ENCODE results near the gene ZNF667. TPM values are rescaled to one million over a fixed set of nuclear protein-coding genes. Genes with fewer than 3 reads are reported as not detected.

The ZNF667 gene
- polyA plus RNA-seq, 1 donor (not counting 4 experiments of a cell fraction or from before 2014, with no cell fraction given) = 4.1 TPM

DNA sequence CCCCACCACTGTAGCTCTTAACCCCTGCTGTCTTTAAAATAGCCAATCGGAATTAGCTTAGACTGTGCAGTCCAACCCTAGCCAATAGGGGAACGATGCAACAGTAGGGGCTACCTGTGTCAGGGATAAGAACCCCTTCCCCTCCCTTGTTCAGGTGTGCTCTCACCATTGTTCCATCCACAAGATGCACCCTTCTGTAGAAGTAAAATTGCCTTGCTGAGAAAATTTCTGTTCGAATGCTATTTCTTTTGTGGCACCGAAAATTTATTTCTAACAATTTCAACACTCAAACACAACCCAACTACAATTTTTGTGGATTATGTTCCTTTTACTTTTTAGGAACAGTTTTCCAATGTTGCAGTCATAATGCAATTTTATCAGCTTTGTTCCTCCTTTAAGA lies 76.7 kb downstream of the ZNF667 start:
- peaks cover 11% of the 10 kb centered on the region for H3K79me2 ChIP-seq (ENCODE audit: control insufficient read depth, insufficient read depth, low read length)
- no peak overlapping the region for H3K9ac ChIP-seq (ENCODE audit: control insufficient read depth, extremely low read depth, insufficient read depth, low read length)
- no peaks in the 10 kb centered on the region for H3K27me3 ChIP-seq (ENCODE audit: control insufficient read depth, extremely low read depth, insufficient read depth, low read length)
- H3K4me3 ChIP-seq (ENCODE audit: control insufficient read depth in 2 of 3, extremely low read depth in 1 of 3, insufficient read depth in 2 of 3, low read depth in 1 of 3, low read length in 3 of 3) = no peak overlapping the region
- no peak overlapping the region for H3K4me2 ChIP-seq (ENCODE audit: control insufficient read depth, extremely low read depth, insufficient read depth, low read depth, low read length)
- H4K20me1 ChIP-seq (ENCODE audit: control insufficient read depth, extremely low read depth, insufficient read depth, low read length) = no peaks in the 10 kb centered on the region
- peaks cover 15% of the 10 kb centered on the region for H3K4me1 ChIP-seq (ENCODE audit: control insufficient read depth, extremely low read depth, insufficient read depth, low read length)
- no peak for DNase-seq (ENCODE audit: low read depth, low spot score)
- H3K27ac ChIP-seq (ENCODE audit: control insufficient read depth, insufficient read depth, low read length) = no peak overlapping the region
- TF ChIP-seq EZH2 (IDR thresholded peaks at IDR 0.05; ENCODE audit: low read length) = no peak
- peaks cover 8% of the 10 kb centered on the region for H3K9me3 ChIP-seq (ENCODE audit: control insufficient read depth, low read depth, low read length)
- dilution Hi-C loops (cut with MboI; ENCODE audit: extremely low pct_ligation_motif_present, low sequenced_read_pairs) = no loop called here
- no peaks in the 10 kb centered on the region for H3K9me1 ChIP-seq (ENCODE audit: control insufficient read depth, extremely low read depth, insufficient read depth, low read length)
- H3K36me3 ChIP-seq (ENCODE audit: control insufficient read depth in 2 of 2, extremely low read depth in 1 of 2, insufficient read depth in 2 of 2, low read length in 2 of 2) = peaks cover 0 to 9% of the 10 kb centered on the region in 2 experiments
- no peak overlapping the region for H2AFZ ChIP-seq (ENCODE audit: control insufficient read depth, low read length)
- no peak for FAIRE-seq

- dilution Hi-C loops (cut with MboI; ENCODE audit: extremely low pct_ligation_motif_present, low sequenced_read_pairs) = no loop called here
- Histone ChIP-seq H3K27me3 (ENCODE audit: control insufficient read depth, extremely low read depth, insufficient read depth, low read length) (no peaks in the 10 kb centered on the region), H3K4me3 (ENCODE audit: control insufficient read depth in 2 of 3, extremely low read depth in 1 of 3, insufficient read depth in 2 of 3, low read depth in 1 of 3, low read length in 3 of 3) (no peak overlapping the region), H3K4me2 (ENCODE audit: control insufficient read depth, extremely low read depth, insufficient read depth, low read depth, low read length) (no peak overlapping the region), H3K9me1 (ENCODE audit: control insufficient read depth, extremely low read depth, insufficient read depth, low read length) (no peaks in the 10 kb centered on the region), H3K4me1 (ENCODE audit: control insufficient read depth, extremely low read depth, insufficient read depth, low read length) (peaks cover 5% of the 10 kb centered on the region), H2AFZ (ENCODE audit: control insufficient read depth, low read length) (no peak overlapping the region), H4K20me1 (ENCODE audit: control insufficient read depth, extremely low read depth, insufficient read depth, low read length) (no peaks in the 10 kb centered on the region), H3K9ac (ENCODE audit: control insufficient read depth, extremely low read depth, insufficient read depth, low read length) (no peak overlapping the region), H3K36me3 (ENCODE audit: control insufficient read depth in 2 of 2, extremely low read depth in 1 of 2, insufficient read depth in 2 of 2, low read length in 2 of 2) (peaks cover 0 to 9% of the 10 kb centered on the region in 2 experiments), H3K79me2 (ENCODE audit: control insufficient read depth, insufficient read depth, low read length) (no peaks in the 10 kb centered on the region), H3K9me3 (ENCODE audit: control insufficient read depth, low read depth, low read length) (peaks cover 10% of the 10 kb centered on the region), H3K27ac (ENCODE audit: control insufficient read depth, insufficient read depth, low read length) (no peak overlapping the region)
- FAIRE-seq (no peak), DNase-seq (ENCODE audit: low read depth, low spot score) (no peak)
- TF ChIP-seq, protein P1, sequence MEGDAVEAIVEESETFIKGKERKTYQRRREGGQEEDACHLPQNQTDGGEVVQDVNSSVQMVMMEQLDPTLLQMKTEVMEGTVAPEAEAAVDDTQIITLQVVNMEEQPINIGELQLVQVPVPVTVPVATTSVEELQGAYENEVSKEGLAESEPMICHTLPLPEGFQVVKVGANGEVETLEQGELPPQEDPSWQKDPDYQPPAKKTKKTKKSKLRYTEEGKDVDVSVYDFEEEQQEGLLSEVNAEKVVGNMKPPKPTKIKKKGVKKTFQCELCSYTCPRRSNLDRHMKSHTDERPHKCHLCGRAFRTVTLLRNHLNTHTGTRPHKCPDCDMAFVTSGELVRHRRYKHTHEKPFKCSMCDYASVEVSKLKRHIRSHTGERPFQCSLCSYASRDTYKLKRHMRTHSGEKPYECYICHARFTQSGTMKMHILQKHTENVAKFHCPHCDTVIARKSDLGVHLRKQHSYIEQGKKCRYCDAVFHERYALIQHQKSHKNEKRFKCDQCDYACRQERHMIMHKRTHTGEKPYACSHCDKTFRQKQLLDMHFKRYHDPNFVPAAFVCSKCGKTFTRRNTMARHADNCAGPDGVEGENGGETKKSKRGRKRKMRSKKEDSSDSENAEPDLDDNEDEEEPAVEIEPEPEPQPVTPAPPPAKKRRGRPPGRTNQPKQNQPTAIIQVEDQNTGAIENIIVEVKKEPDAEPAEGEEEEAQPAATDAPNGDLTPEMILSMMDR (optimal IDR thresholded peaks at IDR 0.05 in 1 of 3, IDR thresholded peaks at IDR 0.05 in 1 of 3, conservative IDR thresholded peaks at IDR 0.05 in 1 of 3; ENCODE audit: extremely low read depth in 1 of 3, insufficient read depth in 2 of 3, low read length in 3 of 3) = no peak
- TF ChIP-seq EZH2 (IDR thresholded peaks at IDR 0.05; ENCODE audit: low read length) = no peak
Observed at GRCh38 chr19:56398809-56399208, 78.3 kb downstream of the ZNF667 start.
